GM18868 (cell line): Measurements from ENCODE around the gene UBE2QL1.
"Not testable (repeated sequence)": the region's sequence is repeated elsewhere in the genome, so short reads cannot be mapped to it uniquely, and the experiment has no call there.

Source experiments
- ATAC-seq: cut with Tn5 transposase; IDR thresholded peaks from one replicate; pipeline ENCODE4 v1.9.1; 2021; ENCODE audit warnings: mild to moderate bottlenecking, moderate library complexity; ENCODE audit not compliant: unreplicated experiment

The UBE2QL1 gene

DNA sequence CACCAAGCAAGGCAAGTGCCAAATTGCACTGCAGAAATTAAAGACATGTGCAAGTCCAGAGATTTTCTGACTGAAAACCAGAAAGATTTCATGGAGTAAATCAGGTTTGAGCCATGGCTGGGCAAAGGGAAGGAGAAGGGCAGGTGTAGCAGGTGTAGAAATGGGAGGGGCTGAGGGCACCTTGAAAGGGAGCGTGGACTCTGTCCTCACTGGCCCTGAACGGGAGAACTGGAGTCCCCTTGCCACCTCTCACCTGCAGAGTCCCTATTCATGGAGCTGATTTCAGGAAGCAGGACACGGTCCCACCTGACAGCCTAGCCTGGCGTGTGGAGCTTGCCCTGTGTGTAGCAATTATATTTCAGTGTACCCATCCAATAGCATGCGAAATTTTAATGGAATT is 46.3 kb downstream of the UBE2QL1 start:
- ATAC-seq, result no peak

GRCh38 chr5:6495433-6496206 is 47.0 kb downstream of the UBE2QL1 start:
- ATAC-seq, result no peak

GRCh38 chr5:6496207-6496584 is 47.5 kb downstream of the UBE2QL1 start:
- ATAC-seq, result peak; percentile 88

GRCh38 chr5:6496636-6497035 is 48.0 kb downstream of the UBE2QL1 start:
- peak; percentile 7 for ATAC-seq

DNA sequence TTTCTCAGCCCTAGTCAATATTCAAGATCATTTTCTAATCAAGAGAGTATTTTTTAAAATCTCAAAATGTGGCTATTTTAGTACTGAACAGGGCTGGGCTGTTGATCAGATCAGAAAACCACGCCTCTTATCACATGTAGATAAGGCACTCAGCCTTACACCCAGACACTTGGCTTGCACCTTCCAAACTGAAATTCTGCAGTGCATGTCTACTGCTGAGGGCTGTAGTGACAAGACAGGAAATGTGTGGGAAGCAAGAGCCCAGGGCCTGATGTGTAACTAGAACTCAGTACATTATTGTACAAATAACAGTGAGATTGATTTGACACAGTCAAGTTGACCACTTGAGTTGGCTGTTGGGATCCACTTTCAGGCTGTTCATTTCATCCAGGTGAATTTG is 48.6 kb downstream of the UBE2QL1 start:
- ATAC-seq, result no peak

- ATAC-seq, result no peak
These were observed 50.3 kb downstream of the UBE2QL1 start for GRCh38 chr5:6498968-6499367.

DNA sequence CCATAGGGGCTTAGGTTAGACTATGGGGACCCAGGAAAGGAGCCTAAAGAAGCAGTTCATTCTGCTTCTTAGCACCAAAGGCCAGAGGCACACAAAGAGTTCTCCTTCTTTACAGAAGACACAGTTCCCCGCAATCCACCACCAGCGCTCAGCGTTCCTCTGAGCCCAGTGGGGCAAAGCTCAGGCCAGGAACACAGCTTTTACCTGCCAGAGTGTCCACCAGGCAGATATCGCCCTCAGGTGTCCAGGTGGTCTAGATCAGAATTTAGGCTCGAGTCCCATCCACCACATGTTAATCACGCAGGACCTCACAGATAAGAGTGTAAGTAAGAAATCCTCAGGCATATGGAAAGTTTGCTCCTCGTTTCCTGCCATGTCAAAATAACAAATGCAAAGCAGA is 53.0 kb downstream of the UBE2QL1 start:
- ATAC-seq, result no peak

GRCh38 chr5:6502421-6502820 is 53.8 kb downstream of the UBE2QL1 start:
- ATAC-seq, result no peak

DNA sequence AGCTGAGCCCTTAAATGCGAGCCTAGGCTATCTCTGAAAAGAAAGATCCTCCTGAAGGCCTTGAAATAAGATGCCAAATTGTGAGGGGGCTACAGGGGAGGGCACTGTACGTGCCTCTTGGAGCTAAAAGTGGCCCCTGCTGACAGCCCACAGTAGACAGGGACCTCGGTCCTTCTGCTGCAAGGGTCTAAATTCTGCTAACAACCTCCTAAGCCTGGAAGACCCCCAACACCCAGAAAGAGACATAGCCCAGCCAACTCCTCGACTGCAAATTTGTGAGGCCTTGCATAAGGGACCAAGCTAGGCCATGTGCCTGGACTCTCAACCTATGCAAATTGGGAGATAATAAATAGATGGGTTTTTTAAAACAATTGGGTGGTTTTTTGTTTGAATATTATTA is 54.7 kb downstream of the UBE2QL1 start:
- ATAC-seq, result no peak

GRCh38 chr5:6504677-6505415 is 56.2 kb downstream of the UBE2QL1 start:
- no peak for ATAC-seq

GRCh38 chr5:6505416-6505755 is 56.7 kb downstream of the UBE2QL1 start:
- no peak for ATAC-seq

- no peak for ATAC-seq
These were observed 57.3 kb downstream of the UBE2QL1 start for GRCh38 chr5:6505783-6506557.

GRCh38 chr5:6506611-6507010 is 58.0 kb downstream of the UBE2QL1 start:
- no peak for ATAC-seq

DNA sequence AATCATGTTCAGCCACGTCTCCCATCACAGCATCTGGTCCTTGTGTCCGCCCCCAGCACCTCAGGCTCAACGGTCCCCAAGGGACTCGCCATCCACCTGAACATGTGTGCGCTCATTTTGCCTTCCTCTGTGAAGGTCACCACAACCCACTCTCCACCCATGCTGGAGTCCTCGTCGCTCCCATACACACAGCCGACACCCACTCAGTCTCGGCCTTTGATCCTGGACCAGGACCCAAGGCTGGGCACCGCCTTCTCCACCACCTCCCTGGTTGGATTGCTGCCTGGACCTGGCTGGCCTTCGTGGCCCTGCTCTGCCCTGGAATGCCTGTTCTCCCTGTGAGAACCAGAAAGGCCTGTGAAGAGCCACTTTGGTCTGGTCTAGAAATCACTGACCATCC is 60.3 kb downstream of the UBE2QL1 start:
- ATAC-seq, result no peak

GRCh38 chr5:6510132-6510531 is 61.5 kb downstream of the UBE2QL1 start:
- ATAC-seq, result no peak

DNA sequence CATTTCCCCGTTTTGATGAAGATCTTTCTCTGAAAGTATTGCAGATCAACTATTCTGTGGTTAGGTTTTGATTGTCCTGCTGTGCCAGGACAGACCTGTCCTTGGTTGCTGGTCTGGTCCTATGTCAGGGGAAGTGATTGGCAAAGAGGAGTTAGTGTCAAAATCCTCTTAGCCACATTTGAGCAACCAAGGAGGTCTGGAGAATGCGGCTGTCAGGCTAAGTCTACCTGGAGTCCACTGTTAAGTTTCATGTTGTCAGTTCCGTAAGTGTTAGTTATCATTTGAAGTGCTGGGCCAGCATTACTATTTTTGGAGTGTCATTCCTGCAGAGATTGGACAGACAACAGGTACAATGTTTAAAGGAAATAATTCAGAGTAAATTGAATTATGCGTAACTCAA is 62.3 kb downstream of the UBE2QL1 start:
- ATAC-seq, result no peak

GRCh38 chr5:6515812-6516211 is 67.2 kb downstream of the UBE2QL1 start:
- not testable (repeated sequence) for ATAC-seq

- no peak for ATAC-seq
These were observed 68.2 kb downstream of the UBE2QL1 start for GRCh38 chr5:6516823-6517222.

DNA sequence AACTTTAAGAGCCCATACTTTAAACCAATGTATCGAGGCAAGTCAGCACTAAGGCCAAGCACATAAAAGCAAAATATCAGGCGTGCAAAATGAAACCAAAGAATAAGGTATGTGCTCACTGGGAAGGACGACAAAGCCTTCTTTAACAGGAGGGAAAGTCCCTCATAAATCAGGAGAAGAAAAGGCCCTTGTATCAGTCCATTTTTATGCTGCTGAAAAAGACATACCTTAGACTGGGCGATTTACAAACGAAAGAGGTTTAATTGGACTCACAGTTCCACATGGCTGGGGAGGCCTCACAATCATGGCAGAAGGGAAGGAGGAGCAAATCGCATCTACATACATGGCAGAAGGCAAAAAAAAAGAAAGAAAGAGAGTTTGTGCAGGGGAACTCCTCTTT is 68.9 kb downstream of the UBE2QL1 start:
- no peak for ATAC-seq

- no peak for ATAC-seq
These were observed 69.8 kb downstream of the UBE2QL1 start for GRCh38 chr5:6518298-6519057.

- ATAC-seq, result no peak
These were observed 71.5 kb downstream of the UBE2QL1 start for GRCh38 chr5:6520201-6520600.
